DOHH2 (cell line): ENCODE measurements around the gene PLXNA2.

Experiments used
- H3F3A ChIP-seq: fragments of 200-600 bp; sonication (generic), shearing (Covaris generic); 2 replicates; pipeline ENCODE4 v1.6.0; 2016; ENCODE audit warnings: antibody characterized with exemption, mild to moderate bottlenecking; ENCODE audit not compliant: control insufficient read depth, insufficient read depth
- H3K27ac ChIP-seq: fragments of 200-600 bp; sonication (generic); 2 replicates; pipeline ENCODE4 v1.5.1; 2014; ENCODE audit warnings: low read depth, mild to moderate bottlenecking, low read length, moderate library complexity
- H3K27me3 ChIP-seq: fragments of 200-600 bp; sonication (generic); 2 replicates; pipeline ENCODE4 v1.6.1; 2014; ENCODE audit warnings: mild to moderate bottlenecking, low read length, mixed read lengths; ENCODE audit not compliant: control insufficient read depth
- H3K36me3 ChIP-seq: fragments of 200-600 bp; sonication (generic); 2 replicates; pipeline ENCODE4 v1.6.1; 2014; ENCODE audit warnings: mild to moderate bottlenecking, low read length, moderate library complexity, mixed read lengths; ENCODE audit not compliant: control insufficient read depth
- H3K4me1 ChIP-seq: fragments of 200-600 bp; sonication (generic); 2 replicates; pipeline ENCODE4 v1.6.1; 2014; ENCODE audit warnings: mild to moderate bottlenecking, low read length, mixed read lengths; ENCODE audit not compliant: control insufficient read depth
- H3K4me2 ChIP-seq: fragments of 200-600 bp; sonication (generic); 2 replicates; pipeline ENCODE4 v1.6.0; 2014; ENCODE audit warnings: mild to moderate bottlenecking, low read length, moderate library complexity
- H3K4me3 ChIP-seq: fragments of 200-600 bp; sonication (generic); 2 replicates; pipeline ENCODE4 v1.5.1; 2014; ENCODE audit warnings: mild to moderate bottlenecking, low read length, mixed read lengths
- H3K79me2 ChIP-seq: fragments of 200-600 bp; sonication (generic); 2 replicates; pipeline ENCODE4 v1.6.1; 2014; ENCODE audit warnings: mild to moderate bottlenecking, low read length, mixed read lengths; ENCODE audit not compliant: control insufficient read depth
- H3K9me2 ChIP-seq: fragments of 200-600 bp; sonication (generic); replicated peaks from 2 replicates; pipeline ENCODE4 v1.6.1; 2014; ENCODE audit warnings: mild to moderate bottlenecking, low read length, mixed read lengths; ENCODE audit not compliant: control insufficient read depth
- H3K9me3 ChIP-seq: fragments of 200-600 bp; sonication (generic); 2 replicates; pipeline ENCODE4 v1.6.1; 2014; ENCODE audit warnings: antibody characterized with exemption, low read length, mixed read lengths; ENCODE audit not compliant: control insufficient read depth, insufficient read depth
- H4K20me1 ChIP-seq: fragments of 200-600 bp; sonication (generic); 2 replicates; pipeline ENCODE4 v1.6.0; 2014; ENCODE audit warnings: low read depth, mild to moderate bottlenecking, antibody characterized with exemption, low read length, moderate library complexity; ENCODE audit not compliant: control insufficient read depth, insufficient read depth
- CTCF ChIP-seq: fragments of 200-600 bp; sonication (generic); IDR thresholded peaks from one replicate; pipeline ENCODE4 v1.5.1; 2014; ENCODE audit warnings: antibody characterized with exemption, mild to moderate bottlenecking, low read depth, low read length; ENCODE audit not compliant: poor library complexity, severe bottlenecking
- EZH2phosphoT487 ChIP-seq: fragments of 200-600 bp; sonication (generic); IDR thresholded peaks from 2 replicates; pipeline ENCODE4 v1.6.1; 2017; ENCODE audit warnings: borderline replicate concordance, mild to moderate bottlenecking, antibody characterized with exemption, low read length, moderate library complexity, mixed read lengths

Gene PLXNA2

GRCh38 chr1:208176649-208177048 is 67.5 kb downstream of the PLXNA2 start:
- H3K36me3 ChIP-seq: no peaks in the 10 kb centered on the region
- no peaks in the 10 kb centered on the region for H3K9me3 ChIP-seq
- no peaks in the 10 kb centered on the region for H3K4me1 ChIP-seq
- H3K27ac ChIP-seq: no peak overlapping the region
- no peaks in the 10 kb centered on the region for H3F3A ChIP-seq
- H3K4me2 ChIP-seq: no peak overlapping the region
- H3K9me2 ChIP-seq: no peaks in the 10 kb centered on the region
- no peak for TF ChIP-seq EZH2phosphoT487
- TF ChIP-seq CTCF: no peak
- peaks cover 2% of the 10 kb centered on the region; the same call in 1 of the 2 replicates for H3K27me3 ChIP-seq
- H3K4me3 ChIP-seq: no peak overlapping the region
- no peaks in the 10 kb centered on the region for H3K79me2 ChIP-seq
- no peaks in the 10 kb centered on the region for H4K20me1 ChIP-seq

GRCh38 chr1:208175508-208175895 is 68.7 kb downstream of the PLXNA2 start:
- Histone ChIP-seq H3K27ac (no peak overlapping the region), H3K4me2 (no peak overlapping the region), H3K4me3 (no peak overlapping the region), H3K27me3 (peaks cover 2% of the 10 kb centered on the region; the same call in 1 of the 2 replicates), H3K36me3 (no peaks in the 10 kb centered on the region), H4K20me1 (no peaks in the 10 kb centered on the region), H3K9me2 (no peaks in the 10 kb centered on the region), H3K4me1 (no peaks in the 10 kb centered on the region), H3F3A (no peaks in the 10 kb centered on the region), H3K79me2 (no peaks in the 10 kb centered on the region), H3K9me3 (no peaks in the 10 kb centered on the region)
- TF ChIP-seq CTCF (no peak), EZH2phosphoT487 (no peak)

- H3K36me3 ChIP-seq: no peaks in the 10 kb centered on the region
- no peak overlapping the region for H3K4me2 ChIP-seq
- no peaks in the 10 kb centered on the region for H3K9me2 ChIP-seq
- no peaks in the 10 kb centered on the region for H3F3A ChIP-seq
- no peak overlapping the region for H3K4me3 ChIP-seq
- H4K20me1 ChIP-seq: no peaks in the 10 kb centered on the region
- no peak for TF ChIP-seq CTCF
- TF ChIP-seq EZH2phosphoT487: no peak
- H3K79me2 ChIP-seq: no peaks in the 10 kb centered on the region
- no peaks in the 10 kb centered on the region for H3K4me1 ChIP-seq
- H3K27me3 ChIP-seq: peaks cover 2% of the 10 kb centered on the region; the same call in 1 of the 2 replicates
- no peak overlapping the region for H3K27ac ChIP-seq
- H3K9me3 ChIP-seq: no peaks in the 10 kb centered on the region
Observed at GRCh38 chr1:208174731-208175507, 69.3 kb downstream of the PLXNA2 start.
